GM19240 (cell line): ENCODE results near the gene XPNPEP2.

ENCODE experiments used
- DNase-seq: peaks from one replicate; pipeline ENCODE4 v3.0.0; 2011; ENCODE audit warnings: low spot score; ENCODE audit not compliant: insufficient read length

The XPNPEP2 gene

DNA sequence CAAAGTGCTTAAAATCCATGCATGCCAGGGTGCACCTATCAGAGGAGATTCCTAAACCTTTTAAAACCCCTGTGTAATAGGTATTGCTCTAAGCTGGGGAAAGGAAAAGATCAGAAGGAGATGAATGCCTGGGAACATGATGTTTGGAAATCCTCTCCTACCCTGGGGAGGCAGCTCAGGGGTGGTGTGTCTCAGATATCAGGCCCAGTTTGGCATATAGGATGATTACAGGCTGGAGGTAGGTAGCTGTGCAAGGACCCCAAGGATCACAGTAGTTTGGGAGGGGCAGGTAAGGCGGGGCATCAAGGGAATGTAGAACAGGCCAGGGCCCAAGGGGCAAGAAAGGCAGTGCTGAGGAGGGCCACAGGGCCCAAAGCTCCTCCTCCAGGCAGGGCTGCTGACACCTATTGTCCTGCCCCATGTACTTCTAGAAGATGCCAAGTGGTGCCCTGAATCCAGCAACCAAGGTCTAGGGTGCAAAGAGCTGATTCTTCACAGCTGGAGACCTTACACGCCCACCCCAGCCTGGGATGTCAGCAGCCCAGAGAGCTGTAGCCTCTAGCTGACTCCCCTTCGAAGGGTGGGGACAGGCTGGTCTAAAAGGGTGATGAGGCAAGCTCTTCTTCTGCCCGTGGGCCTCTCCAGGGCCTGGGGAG is 58.6 kb downstream of the XPNPEP2 start:
- no peak for DNase-seq

DNA sequence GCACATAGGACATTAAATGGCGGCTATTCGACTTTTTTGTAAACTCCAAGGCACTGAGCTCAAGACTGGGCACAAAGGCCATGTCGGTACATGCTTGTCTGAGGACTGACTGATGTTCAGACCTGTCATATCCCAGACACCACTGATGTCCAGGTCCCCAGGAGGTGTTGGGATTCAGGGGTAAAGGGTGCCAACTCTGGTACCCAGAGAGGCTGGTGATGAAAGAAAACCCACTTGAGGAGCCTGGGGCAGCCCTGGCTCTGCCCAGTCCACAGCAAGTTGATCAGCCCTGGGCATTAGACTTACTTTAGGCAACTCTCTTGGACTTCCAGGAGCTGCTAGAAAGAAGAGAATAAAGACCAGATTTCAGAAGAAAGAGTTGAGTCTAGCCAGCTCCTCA is 59.7 kb downstream of the XPNPEP2 start:
- no peak for DNase-seq

DNA sequence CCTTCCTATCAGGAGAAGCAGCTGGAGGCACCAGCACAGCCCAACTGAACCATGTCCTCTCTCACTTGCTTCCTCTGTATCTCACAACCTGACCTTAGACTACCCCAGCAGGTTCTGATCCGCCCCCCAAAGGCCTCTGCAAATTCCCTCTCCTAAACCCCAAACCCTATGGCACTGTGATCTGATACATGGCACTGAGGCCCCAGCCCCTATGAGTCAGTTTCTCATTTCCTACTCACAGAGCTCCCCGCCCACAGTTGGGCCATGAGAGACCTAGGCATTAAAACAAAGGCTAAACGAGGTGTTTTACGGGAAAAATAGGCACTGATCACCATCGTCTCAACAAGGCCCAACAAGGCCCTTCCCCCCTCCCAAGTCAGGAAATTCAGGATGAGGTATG is 60.1 kb downstream of the XPNPEP2 start:
- no peak for DNase-seq

DNA sequence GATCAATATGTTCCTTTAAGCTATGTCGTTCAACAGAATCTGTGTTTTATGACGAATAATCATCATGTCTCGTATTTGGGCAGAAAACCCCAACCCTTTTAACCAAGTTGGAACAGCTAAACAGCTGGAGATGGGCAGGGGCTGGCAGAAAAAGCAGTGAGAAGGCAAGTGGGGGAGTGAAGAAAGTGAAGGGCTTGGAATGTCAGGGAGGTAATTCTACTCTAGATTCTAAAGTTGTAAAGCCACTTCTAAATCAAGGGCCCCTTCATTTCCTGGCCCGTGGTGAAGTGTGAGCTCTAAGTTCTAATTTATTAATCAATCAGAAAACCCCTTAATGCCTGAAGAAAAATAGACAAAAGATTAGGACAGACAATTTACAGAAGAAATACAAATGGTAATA is 61.4 kb downstream of the XPNPEP2 start:
- DNase-seq, result no peak

DNA sequence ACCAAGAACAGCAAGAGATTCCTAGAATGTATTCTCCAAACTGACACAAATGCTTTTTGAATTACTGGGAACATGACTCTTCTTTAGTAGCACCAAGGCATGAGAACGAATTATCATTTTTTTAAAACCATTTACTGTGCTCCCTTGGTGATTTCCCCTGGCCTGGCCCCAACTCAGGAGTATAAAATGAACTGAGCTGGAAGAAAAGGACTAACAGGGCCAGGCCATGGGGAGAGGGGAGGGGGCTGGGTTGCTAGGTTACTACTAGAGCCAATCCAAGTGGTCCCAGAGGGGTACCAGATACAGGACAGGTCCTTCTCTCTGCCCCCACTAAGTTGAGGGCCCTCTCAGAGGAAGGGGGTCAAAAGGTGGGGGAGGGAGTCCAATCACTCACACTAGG is 64.1 kb downstream of the XPNPEP2 start:
- no peak for DNase-seq

DNA sequence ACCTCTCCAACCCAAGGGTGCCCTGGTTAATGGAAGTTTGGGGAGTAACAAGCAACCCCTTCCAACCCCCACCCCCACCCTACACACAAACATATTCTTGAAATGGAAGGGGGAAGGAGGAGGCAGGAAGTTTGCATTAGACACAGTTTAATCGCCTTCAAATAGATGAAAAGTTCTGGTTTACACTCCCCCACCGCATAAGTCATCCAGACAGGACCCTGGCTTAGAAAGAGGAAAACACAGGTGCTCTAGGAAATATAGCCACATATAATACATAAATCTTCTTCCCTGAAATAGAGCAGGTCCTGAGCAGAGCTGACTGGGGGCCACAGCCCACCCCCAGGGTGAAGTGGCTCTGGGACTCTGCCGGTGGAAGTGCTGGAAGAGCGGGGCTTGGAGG is 66.0 kb downstream of the XPNPEP2 start:
- DNase-seq, result no peak

DNA sequence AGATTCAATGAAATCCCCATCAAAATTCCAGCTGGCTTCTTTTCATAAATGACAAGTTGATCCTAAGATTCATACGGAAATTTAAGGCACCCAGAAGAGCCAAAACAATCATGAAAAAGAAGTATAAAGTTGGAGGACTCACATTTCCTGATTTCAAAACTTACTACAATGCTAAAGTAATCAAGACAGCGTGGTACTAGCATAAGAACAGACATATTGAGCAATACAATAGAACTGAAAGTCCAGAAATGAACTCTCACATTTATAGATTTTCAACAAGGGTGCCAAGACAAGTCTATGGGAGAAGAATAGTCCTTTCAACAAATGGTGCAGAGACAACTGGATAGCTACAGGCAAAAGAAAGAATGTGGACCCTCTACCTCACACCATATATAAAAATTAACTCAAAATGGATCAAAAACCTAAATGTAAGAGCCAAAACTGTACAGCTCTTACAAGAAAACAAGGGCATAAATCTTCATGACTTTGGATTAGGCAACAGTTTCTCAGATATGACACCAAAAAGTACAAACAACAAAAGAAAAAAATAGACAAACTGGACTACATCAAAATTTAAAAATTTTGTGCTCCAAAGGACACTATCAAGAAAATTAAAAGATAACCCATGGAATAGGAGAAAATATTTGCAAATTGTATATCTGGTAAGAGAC is 69.5 kb downstream of the XPNPEP2 start:
- DNase-seq, result no peak

DNA sequence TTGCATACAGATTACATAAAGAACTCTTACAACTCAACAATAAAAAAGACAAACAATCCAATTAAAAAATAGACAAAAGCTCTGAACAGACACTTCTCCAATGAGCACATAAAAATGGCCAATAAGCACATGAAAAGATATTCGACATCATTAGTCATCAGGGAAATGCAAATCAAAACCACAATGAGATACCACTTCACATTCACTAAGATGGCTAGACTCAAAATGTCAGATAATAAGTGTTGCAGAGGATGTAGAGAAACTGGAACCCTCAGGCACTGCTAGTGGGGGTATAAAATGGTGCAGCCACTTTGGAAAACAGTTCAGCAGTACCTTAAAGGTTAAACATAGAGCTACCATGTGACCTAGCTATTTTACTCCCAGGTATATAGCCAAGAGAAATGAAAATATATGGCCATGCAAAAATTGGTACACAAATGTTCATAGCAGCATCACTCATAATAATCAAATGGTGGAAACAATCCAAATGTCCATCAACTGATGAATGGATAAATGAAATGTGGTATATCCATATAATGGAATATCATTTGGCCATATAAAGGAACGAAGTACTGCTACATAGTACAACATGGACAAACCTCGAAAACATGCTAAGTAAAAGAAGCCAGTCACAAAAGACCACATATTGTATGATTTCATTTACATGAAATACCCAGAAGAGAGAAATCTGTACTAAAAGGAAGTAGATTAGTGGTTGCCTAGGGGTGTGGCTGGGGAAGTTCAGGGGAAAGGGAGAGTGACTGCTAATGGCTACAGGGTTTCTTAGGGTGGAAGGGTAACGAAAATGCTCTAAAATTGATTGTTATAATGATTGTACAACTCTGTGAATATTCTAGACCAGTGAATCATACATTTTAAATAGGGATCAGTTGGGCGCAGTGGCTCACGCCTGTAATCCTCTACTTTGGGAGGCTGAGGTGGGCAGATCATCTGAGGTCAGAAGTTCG is 70.3 kb downstream of the XPNPEP2 start:
- no peak for DNase-seq

DNA sequence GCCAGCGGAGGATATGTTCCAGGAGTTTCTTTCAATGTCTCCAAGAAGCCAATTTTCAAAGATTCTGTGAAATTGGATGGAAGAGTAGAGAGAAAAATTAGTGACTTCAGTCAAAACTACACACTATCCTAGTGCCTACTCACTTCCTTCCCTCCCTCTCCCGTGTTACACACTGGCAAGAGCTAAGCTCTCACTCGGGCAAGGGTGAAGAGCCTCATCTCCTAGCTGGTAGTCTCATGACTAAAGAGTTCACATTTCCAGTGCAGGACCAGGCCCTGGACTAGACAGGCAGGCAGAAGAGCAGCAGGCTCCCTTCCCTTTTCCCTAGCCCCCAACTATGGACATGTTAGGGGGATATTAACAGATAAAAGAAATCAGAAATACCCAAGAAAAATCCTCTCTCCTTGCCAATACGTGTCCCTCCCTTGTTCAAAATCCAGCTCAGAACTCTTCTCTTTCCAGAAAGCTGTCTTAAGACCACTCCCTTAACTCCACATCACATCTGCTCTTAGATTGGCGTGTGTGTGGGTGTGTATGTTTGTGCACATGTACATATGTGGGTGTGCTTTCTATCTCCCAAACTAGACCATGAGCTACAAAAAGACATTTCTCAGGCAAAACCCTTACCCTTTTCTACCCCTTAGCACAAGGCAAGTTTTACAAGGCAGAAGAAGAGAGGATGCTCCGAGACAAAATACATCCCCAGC is 75.0 kb downstream of the XPNPEP2 start:
- DNase-seq, result no peak

DNA sequence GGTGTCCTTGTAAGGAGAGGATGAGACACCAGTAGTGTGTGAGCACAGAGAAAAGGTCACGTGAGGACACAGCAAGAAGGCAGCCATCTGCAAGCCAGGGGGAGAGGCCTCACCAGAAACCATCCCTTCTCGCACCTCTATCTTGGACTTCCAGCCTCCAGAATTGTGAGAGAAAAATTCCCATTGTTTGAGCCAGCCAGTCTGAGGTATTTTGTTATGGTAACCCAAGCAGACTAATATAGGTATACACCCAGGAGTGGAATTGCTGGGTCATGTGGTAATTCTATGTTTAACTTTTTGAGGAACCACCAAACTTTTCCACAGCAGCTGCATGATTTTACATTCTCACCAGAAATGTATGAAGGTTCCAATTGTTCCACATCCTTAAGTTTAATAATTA is 79.3 kb downstream of the XPNPEP2 start:
- DNase-seq, result no peak
